Measurements from ENCODE around the gene ERGIC1. TPM values are rescaled to one million over a fixed set of nuclear protein-coding genes. Genes with fewer than 3 reads are reported as not detected.

Gene ERGIC1
- total RNA-seq, 1 donor from 2014 or later: 158 TPM

GRCh38 chr5:172839669-172840431 is 5.8 kb downstream of the ERGIC1 start:
- TF ChIP-seq, protein P1, sequence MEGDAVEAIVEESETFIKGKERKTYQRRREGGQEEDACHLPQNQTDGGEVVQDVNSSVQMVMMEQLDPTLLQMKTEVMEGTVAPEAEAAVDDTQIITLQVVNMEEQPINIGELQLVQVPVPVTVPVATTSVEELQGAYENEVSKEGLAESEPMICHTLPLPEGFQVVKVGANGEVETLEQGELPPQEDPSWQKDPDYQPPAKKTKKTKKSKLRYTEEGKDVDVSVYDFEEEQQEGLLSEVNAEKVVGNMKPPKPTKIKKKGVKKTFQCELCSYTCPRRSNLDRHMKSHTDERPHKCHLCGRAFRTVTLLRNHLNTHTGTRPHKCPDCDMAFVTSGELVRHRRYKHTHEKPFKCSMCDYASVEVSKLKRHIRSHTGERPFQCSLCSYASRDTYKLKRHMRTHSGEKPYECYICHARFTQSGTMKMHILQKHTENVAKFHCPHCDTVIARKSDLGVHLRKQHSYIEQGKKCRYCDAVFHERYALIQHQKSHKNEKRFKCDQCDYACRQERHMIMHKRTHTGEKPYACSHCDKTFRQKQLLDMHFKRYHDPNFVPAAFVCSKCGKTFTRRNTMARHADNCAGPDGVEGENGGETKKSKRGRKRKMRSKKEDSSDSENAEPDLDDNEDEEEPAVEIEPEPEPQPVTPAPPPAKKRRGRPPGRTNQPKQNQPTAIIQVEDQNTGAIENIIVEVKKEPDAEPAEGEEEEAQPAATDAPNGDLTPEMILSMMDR (IDR thresholded peaks at IDR 0.05; ENCODE audit: unreplicated experiment): no peak
- peaks cover 14% of the 10 kb centered on the region for H3K36me3 Mint-ChIP-seq (ENCODE audit: insufficient read depth)
- H3K27ac Mint-ChIP-seq: peak overlapping the region; percentile 37
- H3K9me3 Mint-ChIP-seq (ENCODE audit: low read depth): no peaks in the 10 kb centered on the region
- H3K4me1 Mint-ChIP-seq (ENCODE audit: low read depth): peaks cover 28% of the 10 kb centered on the region
- H3K27me3 Mint-ChIP-seq: no peaks in the 10 kb centered on the region
- DNase-seq (ENCODE audit: low spot score, unreplicated experiment): no peak
- H3K4me3 Mint-ChIP-seq (ENCODE audit: low read depth): no peak overlapping the region

DNA sequence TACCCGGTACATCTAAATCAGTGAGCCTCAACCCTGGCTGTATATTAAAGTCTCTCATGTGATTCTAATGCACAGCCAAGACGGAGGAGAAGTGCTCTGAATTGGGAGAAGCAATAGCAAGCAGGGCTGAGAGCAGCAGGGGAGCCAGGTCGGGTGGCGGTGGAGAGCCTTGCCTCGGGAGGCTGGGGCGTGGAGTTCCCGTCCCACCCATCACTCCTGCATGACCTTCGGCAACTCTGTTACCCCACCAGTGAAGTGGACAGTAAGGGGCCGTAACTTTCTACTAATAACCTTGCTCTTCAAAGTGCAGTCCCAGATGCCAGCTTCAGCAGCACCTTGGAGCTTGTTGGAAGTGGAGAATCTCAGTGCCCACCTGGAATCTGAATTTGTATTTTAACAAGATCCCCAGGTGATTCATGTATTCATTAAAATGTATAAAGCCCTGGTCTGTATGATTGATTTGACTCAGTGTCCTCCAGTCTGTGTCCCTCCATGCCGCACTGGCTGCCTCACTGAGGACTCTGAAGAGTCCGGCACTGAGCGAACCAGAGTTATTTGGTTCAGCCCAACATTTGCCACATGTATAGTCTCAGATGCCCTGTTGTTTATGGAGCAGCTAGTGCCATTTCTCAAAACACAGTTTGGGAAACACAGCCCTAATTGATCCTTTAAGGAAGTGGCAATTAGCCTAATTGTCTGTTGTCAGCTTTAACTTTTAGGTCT is 6.5 kb downstream of the ERGIC1 start:
- TF ChIP-seq, protein P1 (IDR thresholded peaks at IDR 0.05; ENCODE audit: unreplicated experiment): no peak
- Mint-ChIP-seq H3K36me3 (ENCODE audit: insufficient read depth) (peaks cover 14% of the 10 kb centered on the region), H3K9me3 (ENCODE audit: low read depth) (no peaks in the 10 kb centered on the region), H3K4me3 (ENCODE audit: low read depth) (no peak overlapping the region), H3K4me1 (ENCODE audit: low read depth) (peaks cover 24% of the 10 kb centered on the region), H3K27ac (no peak overlapping the region), H3K27me3 (no peaks in the 10 kb centered on the region)
- DNase-seq (ENCODE audit: low spot score, unreplicated experiment): no peak

- Mint-ChIP-seq H3K36me3 (ENCODE audit: insufficient read depth) (peaks cover 14% of the 10 kb centered on the region), H3K4me1 (ENCODE audit: low read depth) (peaks cover 18% of the 10 kb centered on the region), H3K27me3 (no peaks in the 10 kb centered on the region), H3K4me3 (ENCODE audit: low read depth) (no peak overlapping the region), H3K27ac (no peak overlapping the region), H3K9me3 (ENCODE audit: low read depth) (no peaks in the 10 kb centered on the region)
- no peak for DNase-seq (ENCODE audit: low spot score, unreplicated experiment)
- TF ChIP-seq, protein P1 (IDR thresholded peaks at IDR 0.05; ENCODE audit: unreplicated experiment): no peak
Measured at GRCh38 chr5:172841256-172841655, 7.2 kb downstream of the ERGIC1 start.

GRCh38 chr5:172843825-172844576 is 9.9 kb downstream of the ERGIC1 start:
- no peak for DNase-seq (ENCODE audit: low spot score, unreplicated experiment)
- Mint-ChIP-seq H3K4me3 (ENCODE audit: low read depth) (no peak overlapping the region), H3K27me3 (no peaks in the 10 kb centered on the region), H3K36me3 (ENCODE audit: insufficient read depth) (peaks cover 14% of the 10 kb centered on the region), H3K4me1 (ENCODE audit: low read depth) (peaks cover 10% of the 10 kb centered on the region), H3K9me3 (ENCODE audit: low read depth) (no peaks in the 10 kb centered on the region), H3K27ac (peak overlapping the region; percentile 67)
- TF ChIP-seq, protein P1 (IDR thresholded peaks at IDR 0.05; ENCODE audit: unreplicated experiment): no peak

DNA sequence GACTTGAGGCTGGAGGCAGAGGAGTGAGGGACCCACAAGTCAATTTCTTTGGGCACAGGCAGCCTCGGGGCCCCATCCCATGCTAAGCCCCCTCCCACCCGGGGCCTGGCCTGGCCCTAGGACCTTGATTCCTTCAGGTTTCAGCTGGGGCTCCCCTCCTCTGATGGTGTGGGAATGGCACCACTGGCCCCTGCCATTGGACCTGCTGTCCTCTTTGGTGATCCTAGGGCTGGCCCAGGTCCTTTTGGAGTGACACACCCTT is 10.5 kb downstream of the ERGIC1 start:
- Mint-ChIP-seq H3K4me1 (ENCODE audit: low read depth) (peaks cover 11% of the 10 kb centered on the region), H3K27ac (no peak overlapping the region), H3K27me3 (no peaks in the 10 kb centered on the region), H3K36me3 (ENCODE audit: insufficient read depth) (peaks cover 14% of the 10 kb centered on the region), H3K9me3 (ENCODE audit: low read depth) (no peaks in the 10 kb centered on the region), H3K4me3 (ENCODE audit: low read depth) (no peak overlapping the region)
- DNase-seq (ENCODE audit: low spot score, unreplicated experiment): no peak
- TF ChIP-seq, protein P1 (IDR thresholded peaks at IDR 0.05; ENCODE audit: unreplicated experiment): no peak
